ENCODE results near the gene CPXM2.

Gene CPXM2

GRCh38 chr10:123774132-123774742, 117.4 kb downstream of the CPXM2 start:
- DNase-seq (ENCODE audit: low read depth, low spot score), result no peak

GRCh38 chr10:123772645-123773508, 118.7 kb downstream of the CPXM2 start:
- DNase-seq (ENCODE audit: low read depth, low spot score), result no peak

DNA sequence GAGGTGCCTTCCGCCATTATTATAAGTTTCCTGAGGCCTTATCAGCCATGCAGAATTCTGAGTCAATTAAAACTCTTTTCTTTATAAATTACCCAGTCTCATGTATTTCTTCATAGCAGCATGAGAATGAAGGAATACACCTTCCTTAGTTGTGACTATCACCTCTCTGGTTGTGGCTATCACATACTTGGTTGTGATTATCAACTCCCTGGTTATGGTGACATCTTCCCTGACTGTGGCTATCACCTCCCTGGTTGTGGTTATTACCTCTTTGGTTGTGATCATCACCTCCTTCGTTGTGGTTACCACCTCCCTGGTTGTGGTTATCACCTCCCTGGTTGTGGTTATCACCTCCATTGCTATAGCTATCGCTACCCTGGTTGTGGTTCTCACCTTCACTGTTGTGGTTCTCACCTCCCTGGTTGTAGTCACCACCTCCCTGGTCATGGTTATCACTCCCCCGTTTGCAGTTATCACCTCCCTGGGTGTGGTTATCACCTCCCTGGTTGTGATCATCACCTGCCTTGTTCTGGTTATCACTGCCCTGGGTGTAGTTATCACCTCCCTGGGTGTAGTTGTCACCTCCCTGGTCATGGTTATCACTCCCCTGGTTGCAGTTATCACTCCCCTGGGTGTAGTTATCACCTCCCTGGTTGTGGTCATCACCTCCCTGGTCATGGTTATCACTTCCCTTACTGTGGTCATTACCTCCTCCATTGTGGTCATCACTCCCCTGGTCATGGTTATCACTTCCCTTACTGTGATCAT, 119.5 kb downstream of the CPXM2 start:
- DNase-seq (ENCODE audit: low read depth, low spot score), result no peak

DNA sequence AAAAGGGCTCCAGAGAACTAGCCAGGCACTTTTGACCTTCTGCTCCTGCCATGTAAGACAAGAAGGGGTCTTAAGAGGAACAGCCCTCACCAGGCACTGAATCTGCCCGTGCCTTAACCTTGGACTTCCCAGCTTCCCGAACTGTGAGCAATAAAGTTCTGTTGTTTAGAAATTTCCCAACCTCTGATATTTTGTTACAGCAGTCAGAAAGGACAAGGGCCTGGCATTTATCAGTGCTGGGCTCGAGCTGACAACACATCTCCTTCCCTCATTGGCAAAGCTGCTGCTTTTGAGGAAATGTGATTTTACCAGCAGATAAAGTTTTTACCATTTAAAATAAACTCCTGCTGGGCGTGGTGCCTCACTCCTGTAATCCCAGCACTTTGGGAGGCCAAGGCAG, 122.0 kb downstream of the CPXM2 start:
- no peak for DNase-seq (ENCODE audit: low read depth, low spot score)

GRCh38 chr10:123766761-123767160, 124.8 kb downstream of the CPXM2 start:
- DNase-seq (ENCODE audit: low read depth, low spot score), result no peak

- no peak for DNase-seq (ENCODE audit: low read depth, low spot score)
Observed at GRCh38 chr10:123766012-123766411, 125.6 kb downstream of the CPXM2 start.

- no peak for DNase-seq (ENCODE audit: low read depth, low spot score)
Observed at GRCh38 chr10:123761666-123762230, 129.9 kb downstream of the CPXM2 start.

GRCh38 chr10:123761038-123761428, 130.6 kb downstream of the CPXM2 start:
- no peak for DNase-seq (ENCODE audit: low read depth, low spot score)

- DNase-seq (ENCODE audit: low read depth, low spot score), result no peak
Observed at GRCh38 chr10:123760356-123761037, 131.1 kb downstream of the CPXM2 start.

DNA sequence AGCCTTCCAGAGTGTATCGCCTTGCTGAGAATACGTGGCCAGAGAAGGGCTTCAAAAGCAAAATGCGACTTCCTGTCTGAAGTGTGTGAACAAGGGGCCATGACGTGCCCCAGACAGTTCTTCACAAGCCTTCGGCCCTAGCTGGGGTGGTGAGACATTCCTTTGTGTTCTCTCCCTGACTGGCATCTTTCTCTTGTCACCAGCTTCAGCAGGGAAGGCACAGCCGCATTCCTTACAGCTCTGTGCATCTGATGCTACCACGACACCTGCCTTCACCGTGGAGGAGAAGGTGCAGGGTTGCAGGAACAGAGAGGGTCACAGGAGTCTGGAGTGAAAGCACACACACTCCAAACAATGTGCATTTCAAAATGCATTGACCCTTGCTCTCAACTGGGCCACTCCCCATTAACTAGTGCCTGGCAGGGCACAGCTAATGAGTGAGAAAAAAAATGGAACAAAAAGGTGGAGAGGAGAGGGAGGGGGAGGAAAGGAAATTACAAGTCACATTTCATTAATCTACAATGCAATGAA, 132.0 kb downstream of the CPXM2 start:
- no peak for DNase-seq (ENCODE audit: low read depth, low spot score)

DNA sequence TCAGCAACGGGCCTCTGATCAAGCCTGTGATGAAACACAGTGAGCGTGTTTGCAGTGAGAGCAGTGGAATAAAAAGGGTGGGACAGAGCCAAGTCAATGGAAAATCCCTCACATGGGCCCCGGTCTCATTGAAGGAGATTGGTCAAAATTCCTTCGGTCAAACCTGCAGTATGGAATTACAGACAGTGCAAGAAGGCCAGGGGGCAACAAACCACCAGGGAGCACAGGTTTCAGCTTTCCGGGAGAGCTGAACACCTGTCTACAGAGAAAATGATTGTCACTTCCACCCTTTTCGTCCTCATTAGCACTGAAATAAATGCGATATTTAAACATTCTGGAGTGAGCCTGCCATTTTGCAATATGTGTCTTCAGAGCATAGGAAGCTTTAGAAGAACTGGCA, 132.6 kb downstream of the CPXM2 start:
- no peak for DNase-seq (ENCODE audit: low read depth, low spot score)

DNA sequence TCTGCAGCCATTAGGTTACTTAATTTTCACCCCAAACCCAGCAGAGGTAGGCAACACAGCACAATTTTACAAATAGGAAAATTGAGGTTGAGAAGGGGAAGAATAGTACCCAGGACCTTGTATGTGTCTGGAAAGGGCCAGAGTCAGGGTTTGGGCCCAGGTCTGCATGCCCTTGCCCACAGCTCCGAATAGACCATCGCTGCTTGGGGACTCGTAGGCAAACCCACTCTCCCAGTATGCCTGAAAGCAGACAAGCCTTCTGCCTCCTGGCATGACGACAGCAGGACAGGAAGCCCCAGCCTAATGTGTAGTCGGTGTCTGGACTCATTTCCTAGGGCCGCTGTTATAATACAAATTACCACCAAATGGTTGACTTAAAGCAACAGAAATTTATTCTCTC, 133.8 kb downstream of the CPXM2 start:
- DNase-seq (ENCODE audit: low read depth, low spot score), result no peak

DNA sequence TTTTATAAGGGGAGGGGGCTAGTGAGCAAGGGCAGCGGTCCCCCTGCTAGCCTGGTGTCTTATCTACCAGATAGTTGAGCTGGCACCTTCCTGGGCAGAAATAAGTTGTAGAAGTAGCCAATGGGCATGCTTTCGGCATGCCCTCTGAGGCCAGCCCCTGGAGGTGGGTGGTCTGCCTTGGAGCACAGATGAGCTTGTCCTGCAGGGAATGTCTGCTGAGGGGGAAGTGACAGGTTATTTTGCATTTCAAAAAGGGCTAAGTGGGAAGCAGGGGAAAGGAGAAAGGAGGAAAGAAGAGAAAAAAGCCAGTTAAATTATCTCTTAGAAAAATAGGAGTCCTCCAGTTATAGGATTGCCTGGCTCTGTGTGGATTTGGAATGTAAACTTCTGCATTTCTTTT, 136.5 kb downstream of the CPXM2 start:
- no peak for DNase-seq (ENCODE audit: low read depth, low spot score)

DNA sequence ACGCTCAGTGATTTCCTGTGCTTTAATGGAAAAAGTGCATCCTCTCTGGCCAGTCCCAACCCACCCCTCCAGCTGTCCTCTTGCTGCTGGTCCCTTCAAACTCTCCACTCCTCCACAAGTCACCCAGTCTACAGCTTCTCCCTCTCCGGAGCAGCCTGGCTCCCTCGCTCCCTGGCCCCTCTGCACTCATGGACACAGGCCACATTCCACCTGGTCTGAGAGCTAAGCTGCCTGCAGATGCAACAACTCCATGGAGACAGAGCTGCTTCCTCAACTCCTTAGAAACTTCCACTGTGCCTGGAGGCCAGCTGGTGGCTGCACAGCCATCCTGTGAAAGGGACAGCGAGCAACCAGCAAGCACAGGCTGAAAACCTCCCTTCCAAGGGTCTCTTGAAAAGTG, 137.5 kb downstream of the CPXM2 start:
- DNase-seq (ENCODE audit: low read depth, low spot score), result no peak

GRCh38 chr10:123751342-123752134, 140.1 kb downstream of the CPXM2 start:
- no peak for DNase-seq (ENCODE audit: low read depth, low spot score)

DNA sequence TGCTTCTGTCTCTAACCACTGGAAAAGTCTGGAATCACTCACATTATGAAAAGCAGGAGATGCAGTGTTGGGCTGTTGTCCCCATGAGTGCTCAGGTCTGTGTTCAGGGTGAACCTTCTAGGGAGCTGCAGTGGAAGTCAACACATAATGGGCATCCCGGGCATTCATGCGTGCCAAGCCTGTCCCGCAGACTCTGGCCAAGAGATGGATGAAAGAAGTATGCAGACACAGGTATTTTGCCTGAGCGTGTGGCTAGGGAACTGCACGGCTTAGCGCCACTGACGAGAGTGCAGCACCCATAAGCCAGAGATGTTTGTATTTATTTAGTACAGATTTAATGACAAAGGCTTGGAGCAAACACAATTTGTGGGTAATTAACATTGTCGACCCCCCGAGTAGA, 140.7 kb downstream of the CPXM2 start:
- no peak for DNase-seq (ENCODE audit: low read depth, low spot score)

- no peak for DNase-seq (ENCODE audit: low read depth, low spot score)
Observed at GRCh38 chr10:123748711-123749110, 142.9 kb downstream of the CPXM2 start.

- no peak for DNase-seq (ENCODE audit: low read depth, low spot score)
Observed at GRCh38 chr10:123747426-123747825, 144.2 kb downstream of the CPXM2 start.

GRCh38 chr10:123746942-123747341, 144.7 kb downstream of the CPXM2 start:
- DNase-seq (ENCODE audit: low read depth, low spot score), result no peak

- no peak for DNase-seq (ENCODE audit: low read depth, low spot score)
Observed at GRCh38 chr10:123746520-123746919, 145.1 kb downstream of the CPXM2 start.

DNA sequence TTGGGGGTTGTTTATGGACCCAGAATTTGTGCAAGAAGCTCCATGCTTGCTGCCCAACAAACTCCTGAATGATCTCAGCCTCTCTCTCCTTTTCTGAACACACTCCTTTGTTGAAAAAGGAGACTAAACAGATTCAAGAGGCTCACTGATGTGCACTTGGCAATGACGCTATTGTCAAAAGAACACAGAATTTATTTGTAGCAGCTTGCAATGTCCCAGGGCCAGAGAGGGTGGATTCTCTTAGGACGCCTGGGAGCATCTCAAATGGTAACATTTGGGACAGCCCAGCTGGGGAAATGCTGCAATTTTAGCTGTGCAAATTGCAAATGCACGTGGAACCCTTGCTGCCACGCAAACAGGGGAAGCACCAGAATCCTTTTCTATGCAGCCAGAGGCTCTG, 145.5 kb downstream of the CPXM2 start:
- no peak for DNase-seq (ENCODE audit: low read depth, low spot score)

Data from smooth muscle cell of the brain vasculature (primary cell).